ENCODE measurements around the gene NECAB2. TPM values are rescaled to one million over a fixed set of nuclear protein-coding genes. Genes with fewer than 3 reads are reported as not detected.
"Not testable (repeated sequence)": the region's sequence is repeated elsewhere in the genome, so short reads cannot be mapped to it uniquely, and the experiment has no call there.

NECAB2 gene
- total RNA-seq, 1 donor from 2014 or later = not detected

- no peak for DNase-seq
Measured at GRCh38 chr16:83936581-83937165, 31.4 kb upstream of the NECAB2 start.

DNA sequence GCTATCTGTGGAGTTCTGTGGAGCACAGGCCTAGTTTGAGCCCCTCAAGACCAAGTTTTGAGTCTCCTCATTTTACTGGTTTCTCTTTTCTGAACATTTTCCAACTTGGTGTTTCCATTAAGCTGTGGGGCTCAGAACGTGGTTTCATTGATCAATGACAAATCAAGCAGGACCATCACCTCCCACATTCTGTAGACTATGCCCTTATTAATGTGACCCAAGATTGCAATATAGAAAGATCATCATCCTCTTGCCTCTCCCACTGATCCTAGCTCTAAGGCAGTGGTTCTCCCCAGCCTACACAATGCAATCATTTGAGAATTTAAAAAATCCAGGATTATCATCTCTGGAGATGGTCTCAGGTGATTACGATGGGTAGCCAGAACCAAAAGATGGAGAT, 30.8 kb upstream of the NECAB2 start:
- no peak for DNase-seq

DNA sequence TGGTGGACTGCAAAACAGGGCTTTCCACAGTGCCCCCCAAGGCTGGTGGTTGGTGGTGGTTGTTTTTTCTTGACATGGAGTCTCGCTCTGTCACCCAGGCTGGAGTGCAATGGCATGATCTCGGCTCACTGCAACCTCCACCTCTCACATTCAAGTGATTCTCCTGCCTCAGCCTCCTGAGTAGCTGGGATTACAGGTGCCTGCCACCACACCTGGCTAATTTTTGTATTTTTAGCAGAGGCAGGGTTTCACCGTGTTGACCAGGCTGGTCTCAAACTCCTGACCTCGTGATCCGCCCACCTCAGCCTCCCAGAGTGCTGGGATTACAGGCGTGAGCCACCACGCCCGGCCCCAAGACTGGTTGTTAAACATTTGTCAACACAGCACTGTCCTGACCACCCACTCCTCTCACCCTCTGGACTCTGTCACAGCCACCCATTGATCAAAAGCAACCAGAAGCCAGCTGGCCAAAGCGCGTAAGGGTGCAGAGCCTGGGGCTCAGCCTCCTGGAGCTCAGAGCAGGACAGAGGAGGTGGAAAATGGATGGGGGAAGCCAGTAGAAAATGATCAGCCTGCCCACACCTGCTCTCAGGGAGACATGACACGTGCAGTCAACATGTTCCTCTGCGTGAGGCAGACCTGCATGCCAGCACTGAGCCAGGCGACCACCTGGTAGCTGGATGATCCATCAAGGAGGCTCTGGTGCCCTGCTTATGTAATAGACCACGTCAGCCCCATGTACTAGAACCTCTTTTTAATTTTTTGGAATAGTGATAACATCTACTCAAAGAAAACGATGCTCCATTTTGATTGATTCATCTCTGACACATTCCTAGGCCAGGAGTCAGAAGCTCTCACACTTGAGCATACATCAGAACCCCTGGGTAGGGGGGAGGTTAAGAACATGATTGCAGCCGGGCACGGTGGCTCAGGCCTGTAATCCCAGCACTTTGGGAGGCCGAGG, 29.8 kb upstream of the NECAB2 start:
- DNase-seq = no peak

GRCh38 chr16:83939266-83939855, 28.7 kb upstream of the NECAB2 start:
- DNase-seq = no peak

DNA sequence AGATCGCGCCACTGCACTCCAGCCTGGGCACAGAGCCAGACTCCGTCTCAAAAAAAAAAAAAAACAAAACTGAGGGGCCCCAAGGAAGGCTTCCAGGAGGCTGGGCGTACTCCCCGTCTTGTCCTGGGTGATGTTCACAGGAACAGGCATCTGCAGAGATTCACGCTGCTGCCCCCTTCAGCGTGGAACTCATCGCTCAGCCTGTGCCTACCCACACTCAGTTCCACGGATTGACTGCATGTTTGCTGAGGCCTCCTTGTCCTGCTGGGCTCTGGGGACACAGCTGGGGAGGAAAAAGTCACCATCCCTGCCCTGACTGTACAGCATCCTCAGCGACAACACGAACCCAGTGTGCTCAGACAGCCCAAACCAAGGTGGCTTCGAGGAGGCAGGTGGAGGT, 27.9 kb upstream of the NECAB2 start:
- no peak for DNase-seq

DNA sequence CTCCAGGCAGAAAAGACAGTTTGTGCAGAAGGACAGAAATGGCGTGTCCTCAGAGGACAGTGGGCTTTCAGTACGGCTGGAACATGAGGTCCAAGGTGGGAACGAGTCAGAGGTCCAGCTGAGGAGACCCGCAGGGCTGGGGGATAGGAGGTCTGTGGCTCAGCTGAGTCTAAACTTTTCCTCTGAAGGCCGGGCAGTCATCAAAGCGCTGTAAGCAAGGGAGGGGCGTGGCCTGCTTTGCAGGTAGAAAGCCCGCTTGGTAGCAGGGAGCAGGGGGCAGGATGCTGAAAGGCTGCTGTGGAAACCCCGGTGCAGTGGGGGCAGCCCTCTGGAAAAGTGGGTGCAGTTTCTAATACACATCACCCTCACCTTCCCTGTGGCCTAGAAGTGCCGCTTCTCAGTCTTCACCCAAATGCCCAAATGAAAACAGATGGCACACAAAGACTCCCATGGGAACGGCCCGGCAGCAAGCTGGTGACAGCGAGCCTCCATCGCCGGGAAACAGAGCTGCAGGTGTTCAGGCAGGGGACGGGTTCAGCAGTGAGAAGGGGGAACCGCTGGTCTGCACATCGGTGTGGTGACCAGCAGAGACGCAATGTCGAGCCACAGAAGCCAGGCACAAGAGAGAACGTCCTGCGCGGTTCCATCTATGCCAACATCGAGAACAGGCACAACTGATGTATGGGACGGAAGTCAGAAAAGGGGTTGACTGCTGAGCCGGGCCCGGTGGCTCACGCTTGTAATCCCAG, 27.2 kb upstream of the NECAB2 start:
- no peak for DNase-seq

- DNase-seq = not testable (repeated sequence)
Measured at GRCh38 chr16:83941546-83941945, 26.5 kb upstream of the NECAB2 start.

DNA sequence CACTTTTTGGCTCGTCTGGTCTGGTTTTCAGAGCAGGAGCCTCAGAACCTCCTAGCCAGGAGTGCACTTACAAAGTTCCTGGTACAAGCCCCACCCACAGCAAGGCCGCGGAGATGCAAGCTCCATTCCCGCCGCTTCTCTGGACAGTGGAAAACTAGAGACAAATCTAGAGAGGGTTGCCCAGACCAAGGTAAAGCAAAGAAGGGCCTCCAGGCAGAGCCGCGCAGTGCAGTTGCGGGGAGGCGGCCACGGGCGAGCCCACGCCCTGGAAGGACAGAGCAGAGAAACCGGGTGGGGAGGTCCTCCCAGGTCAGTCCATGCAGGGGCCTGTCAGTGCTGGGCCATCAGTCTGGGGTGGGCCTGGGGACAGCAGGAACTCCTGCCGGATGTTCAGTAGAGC, 26.0 kb upstream of the NECAB2 start:
- no peak for DNase-seq

DNA sequence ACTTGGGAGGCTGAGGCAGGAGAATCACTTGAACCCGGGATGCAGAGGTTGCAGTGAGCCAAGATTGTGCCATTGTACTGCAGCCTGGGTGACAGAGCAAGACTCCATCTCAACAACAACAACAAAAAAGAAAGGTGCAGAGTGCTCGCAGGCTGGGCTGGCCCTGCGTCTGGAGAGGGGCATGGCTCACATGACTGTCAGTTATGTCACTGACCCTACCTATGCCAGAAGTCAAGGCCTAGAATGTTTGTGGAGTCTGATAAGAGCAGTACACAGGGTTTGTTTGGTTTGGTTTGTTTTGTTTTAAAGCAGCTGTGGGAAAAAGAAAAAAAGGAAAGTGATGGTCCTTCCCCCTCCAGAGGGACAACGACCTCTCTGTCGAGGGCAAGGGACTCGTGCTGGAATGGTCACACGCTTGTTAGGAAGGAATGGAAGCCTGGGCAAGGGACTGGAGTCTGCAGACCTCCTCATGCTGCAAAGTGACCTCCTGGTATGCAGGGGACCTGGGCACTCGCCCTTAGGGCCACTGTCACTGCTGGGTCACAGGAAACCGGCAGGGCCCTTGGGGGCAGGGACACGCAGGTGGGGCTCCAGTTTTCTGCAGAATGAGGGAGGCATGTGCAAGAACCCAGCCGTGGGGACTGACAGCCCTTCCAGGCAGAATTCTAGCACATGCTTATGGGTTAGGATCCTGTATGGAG, 25.1 kb upstream of the NECAB2 start:
- DNase-seq = no peak

GRCh38 chr16:83943516-83944050, 24.5 kb upstream of the NECAB2 start:
- DNase-seq = no peak

GRCh38 chr16:83945587-83945986, 22.5 kb upstream of the NECAB2 start:
- DNase-seq = no peak

GRCh38 chr16:83946154-83946780, 21.8 kb upstream of the NECAB2 start:
- no peak for DNase-seq

- no peak for DNase-seq
Measured at GRCh38 chr16:83946781-83947566, 21.1 kb upstream of the NECAB2 start.

DNA sequence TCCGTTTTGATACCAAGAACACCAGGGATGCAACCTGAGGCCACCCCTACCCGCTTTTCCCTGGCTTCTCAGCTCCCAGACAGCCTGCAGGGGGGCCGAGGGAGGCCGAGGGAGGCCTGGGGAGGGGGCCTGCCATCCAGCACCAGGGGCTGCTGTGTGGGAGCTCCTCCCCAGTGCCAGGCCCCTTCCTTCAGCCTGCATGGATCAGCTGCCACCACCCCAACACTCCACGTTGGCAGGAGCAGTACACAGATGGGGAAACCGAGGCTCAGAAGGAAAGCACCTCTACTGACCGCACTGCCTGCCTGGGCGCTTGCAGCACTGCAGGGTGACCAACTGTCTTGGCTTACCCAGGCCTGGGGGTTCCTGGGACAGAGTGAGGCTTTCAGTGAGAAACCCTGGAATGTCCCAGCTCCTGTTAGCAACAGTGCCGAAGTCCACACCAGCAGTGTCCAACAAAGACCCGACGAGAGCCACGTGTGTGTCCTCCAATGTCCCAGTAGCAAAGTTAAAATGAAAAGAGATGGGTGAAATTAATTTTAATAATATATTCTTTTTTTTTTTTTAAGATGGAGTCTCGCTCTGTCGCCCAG, 20.3 kb upstream of the NECAB2 start:
- no peak for DNase-seq

- no peak for DNase-seq
Measured at GRCh38 chr16:83948914-83949723, 18.9 kb upstream of the NECAB2 start.

DNA sequence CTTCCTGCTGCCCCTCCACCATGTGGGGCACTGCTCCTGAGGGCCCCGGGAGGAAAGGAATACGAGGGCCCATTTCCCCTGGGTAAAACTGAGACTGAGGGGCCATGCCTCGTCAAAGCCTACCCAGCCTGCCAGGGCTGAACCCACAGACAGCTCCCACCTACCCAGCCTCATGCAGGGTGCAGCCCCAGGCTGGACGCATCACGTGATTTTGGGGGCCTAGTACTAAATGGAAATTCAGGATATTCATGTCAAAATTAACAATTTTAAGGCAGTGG, 18.4 kb upstream of the NECAB2 start:
- no peak for DNase-seq

DNA sequence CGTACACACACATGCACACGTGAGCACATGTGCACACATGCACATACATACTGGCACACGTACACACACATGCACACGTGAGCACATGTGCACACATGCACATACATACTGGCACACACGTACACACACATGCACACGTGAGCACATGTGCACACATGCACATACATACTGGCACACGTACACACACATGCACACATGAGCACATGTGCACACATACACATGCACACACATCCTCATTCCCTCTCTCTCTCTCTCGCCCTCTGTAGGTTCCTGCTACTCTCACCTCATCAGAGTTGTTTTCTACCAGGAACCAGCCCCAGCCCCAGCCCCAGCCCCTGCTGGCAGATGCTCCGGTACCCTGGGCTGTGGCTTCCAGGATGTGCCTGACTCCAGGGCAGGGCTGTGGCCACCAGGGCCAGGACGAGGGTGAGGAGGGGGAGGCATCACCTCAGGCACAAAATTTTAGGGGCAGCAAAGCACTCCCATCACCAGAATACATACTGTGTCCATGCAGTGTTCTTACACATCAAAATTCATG, 17.1 kb upstream of the NECAB2 start:
- not testable (repeated sequence) for DNase-seq

DNA sequence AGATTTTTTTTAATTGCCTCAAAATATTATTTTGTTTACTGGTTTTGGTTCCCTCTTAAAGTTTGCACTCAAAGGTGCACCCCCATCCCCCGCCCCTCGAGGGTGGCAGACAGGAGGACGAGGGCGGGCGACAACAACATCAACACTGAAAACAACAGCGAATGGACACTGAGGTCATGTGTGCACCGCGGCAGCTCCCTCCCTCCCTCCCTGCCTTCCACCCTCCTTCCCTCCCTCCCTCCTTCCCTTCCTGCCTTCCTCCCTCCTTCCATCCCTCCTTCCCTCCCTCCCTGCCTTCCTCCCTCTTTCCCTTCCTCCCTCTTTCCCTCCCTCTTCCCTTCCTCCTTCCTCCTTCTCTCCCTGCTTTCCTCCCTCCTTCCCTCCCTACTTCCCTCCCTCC, 16.5 kb upstream of the NECAB2 start:
- DNase-seq = no peak

GRCh38 chr16:83952587-83952939, 15.5 kb upstream of the NECAB2 start:
- DNase-seq = no peak

Measured in dermis blood vessel endothelial cell (primary cell).